ENCODE data around the gene SYNGR3. TPM values are rescaled to one million over a fixed set of nuclear protein-coding genes. Genes with fewer than 3 reads are reported as not detected.

The SYNGR3 gene
- polyA plus RNA-seq, 3 donors = 0.24 to 0.43 TPM; not detected in 1

DNA sequence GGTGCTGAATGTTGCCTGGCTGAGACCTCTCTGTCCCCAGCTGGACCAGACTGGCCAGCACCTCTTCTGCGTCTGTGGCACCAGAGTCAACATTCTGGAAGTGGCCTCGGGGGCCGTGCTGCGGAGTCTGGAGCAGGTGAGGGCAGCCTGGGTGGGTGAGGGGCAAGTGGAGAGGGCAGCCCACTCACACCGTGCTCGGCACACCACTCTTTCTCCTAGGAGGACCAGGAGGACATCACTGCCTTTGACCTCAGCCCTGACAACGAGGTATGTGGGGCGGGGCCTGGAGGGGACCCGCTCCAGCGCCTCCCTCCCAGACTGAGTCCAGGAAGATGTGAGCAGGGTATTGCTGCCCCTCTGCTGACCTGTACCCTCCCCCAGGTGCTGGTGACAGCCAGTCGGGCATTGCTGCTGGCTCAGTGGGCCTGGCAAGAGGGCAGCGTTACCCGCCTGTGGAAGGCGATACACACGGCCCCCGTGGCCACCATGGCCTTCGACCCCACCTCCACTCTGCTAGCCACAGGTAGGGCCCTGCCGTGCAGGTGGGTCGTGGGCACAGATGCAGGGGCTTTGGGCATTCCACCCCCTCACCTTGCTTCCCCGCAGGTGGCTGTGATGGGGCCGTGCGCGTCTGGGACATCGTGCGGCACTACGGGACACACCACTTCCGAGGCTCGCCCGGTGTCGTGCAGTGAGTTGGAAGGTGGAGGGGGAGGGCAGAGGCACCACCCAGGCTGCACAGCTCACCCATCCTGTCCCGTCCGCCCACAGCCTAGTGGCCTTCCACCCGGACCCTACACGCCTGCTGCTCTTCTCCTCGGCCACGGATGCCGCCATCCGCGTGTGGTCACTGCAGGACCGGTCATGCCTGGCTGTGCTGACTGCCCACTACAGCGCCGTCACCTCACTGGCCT, 15.4 kb upstream of the SYNGR3 start:
- no peak overlapping the region for H3K27ac ChIP-seq (ENCODE audit: low read depth, low read length)
- 94 to 96% (median 94%) methylated on average over 40 to 42 of the region's 42 CpGs for whole genome bisulfite sequencing, 3 donors

DNA sequence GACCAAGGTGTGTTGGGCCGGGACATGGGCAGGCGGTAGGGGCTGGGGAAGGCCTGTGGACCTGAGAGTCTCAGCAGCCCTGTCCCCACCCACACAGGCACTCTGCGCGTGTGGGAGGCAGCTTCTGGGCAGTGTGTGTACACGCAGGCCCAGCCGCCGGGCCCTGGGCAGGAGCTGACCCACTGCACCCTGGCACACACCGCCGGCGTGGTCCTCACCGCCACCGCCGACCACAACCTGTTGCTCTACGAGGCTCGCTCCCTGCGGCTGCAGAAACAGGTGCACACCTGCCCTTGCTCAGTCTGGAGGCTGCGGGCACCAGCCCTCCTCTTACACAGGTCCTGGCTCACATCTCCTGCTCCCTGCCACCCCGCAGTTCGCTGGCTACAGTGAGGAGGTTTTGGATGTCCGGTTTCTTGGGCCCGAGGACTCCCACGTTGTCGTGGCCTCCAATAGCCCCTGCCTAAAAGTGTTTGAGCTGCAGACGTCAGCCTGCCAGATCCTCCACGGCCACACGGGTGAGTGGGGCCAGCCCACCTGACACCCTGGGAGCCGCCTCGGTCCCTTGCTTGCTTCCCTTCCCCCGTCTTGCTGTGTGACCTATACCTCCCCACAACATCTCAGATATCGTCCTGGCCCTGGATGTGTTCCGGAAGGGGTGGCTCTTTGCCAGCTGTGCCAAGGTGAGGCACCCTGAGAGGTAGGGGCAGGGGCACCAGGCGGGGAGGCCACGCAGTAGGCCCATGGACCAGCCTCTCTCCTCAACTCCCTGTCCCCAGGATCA, 14.1 kb upstream of the SYNGR3 start:
- no peak overlapping the region for H3K27ac ChIP-seq (ENCODE audit: low read depth, low read length)
- 93 to 96% (median 94%) methylated on average over 32 to 33 of the region's 33 CpGs for WGBS, 3 donors

DNA sequence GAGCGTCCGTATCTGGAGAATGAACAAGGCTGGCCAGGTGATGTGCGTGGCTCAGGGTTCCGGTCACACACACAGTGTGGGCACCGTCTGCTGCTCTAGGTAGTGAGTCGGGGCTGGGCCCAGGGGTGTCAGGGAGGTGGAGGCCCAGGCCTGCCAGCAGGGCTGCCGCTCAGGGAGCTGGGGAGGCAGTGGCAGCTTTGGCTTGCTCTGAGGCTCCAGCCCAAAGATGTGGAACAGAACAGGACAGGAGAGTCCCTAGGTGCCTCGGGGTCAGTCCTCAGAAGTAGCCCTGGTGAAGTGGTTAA, 13.6 kb upstream of the SYNGR3 start:
- H3K27ac ChIP-seq (ENCODE audit: low read depth, low read length) = no peak overlapping the region
- WGBS, 3 donors = 94 to 97% (median 95%) methylated on average over 8 of the region's 8 CpGs

DNA sequence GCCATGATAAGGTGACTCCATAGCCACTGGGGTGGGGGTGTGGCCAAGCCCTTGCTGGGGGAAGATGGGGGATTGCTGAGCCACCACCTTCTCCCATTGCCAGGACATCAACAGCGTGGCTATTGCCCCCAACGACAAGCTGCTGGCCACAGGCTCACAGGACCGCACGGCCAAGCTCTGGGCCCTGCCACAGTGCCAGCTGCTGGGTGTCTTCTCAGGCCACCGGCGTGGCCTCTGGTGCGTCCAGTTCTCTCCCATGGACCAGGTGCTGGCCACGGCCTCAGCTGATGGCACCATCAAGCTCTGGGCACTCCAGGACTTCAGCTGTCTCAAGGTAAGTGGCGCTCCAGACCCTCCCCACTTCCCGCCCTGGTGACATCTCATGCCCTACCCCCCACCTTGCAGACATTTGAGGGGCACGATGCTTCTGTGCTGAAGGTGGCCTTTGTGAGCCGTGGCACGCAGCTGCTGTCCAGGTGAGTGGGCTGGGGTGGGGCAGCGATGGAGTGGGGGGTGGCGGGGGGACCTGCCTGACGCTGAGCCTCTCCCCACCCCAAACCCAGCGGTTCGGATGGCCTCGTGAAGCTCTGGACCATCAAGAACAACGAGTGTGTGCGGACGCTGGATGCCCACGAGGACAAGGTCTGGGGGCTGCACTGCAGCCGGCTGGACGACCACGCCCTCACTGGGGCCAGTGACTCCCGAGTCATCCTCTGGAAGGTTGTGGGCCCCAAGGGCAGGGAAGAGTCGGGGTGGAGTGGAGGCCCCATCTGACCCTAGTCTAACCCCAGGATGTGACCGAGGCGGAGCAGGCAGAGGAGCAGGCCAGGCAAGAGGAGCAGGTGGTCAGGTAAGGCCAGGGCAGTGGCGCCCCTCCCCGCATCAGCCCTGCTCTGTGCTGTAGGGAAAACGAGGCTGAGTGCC, 12.6 kb upstream of the SYNGR3 start:
- WGBS, 3 donors = 92 to 94% (median 93%) methylated on average over 33 of the region's 33 CpGs

DNA sequence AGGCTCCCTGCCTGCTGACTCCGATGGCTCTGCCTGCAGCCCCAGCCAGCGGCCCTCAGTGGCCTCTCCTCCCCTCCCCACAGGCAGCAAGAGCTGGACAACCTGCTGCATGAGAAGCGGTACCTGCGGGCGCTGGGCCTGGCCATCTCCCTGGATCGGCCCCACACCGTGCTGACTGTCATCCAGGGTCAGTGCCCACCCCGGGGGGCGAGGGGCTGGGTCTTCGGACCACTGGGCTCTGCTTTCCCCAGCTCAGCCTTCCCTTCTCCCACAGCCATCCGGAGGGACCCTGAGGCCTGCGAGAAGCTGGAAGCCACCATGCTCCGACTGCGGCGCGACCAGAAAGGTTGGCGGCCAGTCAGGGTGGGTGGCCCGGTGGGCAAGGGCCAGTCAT, 11.9 kb upstream of the SYNGR3 start:
- WGBS, 3 donors = 96 to 98% (median 96%) methylated on average over 14 to 18 of the region's 18 CpGs
- H3K27ac ChIP-seq (ENCODE audit: low read depth, low read length) = no peak overlapping the region

More for the DNA sequence above, 12.6 kb upstream of the SYNGR3 start:
- H3K27ac ChIP-seq (ENCODE audit: low read depth, low read length) = no peak overlapping the region

DNA sequence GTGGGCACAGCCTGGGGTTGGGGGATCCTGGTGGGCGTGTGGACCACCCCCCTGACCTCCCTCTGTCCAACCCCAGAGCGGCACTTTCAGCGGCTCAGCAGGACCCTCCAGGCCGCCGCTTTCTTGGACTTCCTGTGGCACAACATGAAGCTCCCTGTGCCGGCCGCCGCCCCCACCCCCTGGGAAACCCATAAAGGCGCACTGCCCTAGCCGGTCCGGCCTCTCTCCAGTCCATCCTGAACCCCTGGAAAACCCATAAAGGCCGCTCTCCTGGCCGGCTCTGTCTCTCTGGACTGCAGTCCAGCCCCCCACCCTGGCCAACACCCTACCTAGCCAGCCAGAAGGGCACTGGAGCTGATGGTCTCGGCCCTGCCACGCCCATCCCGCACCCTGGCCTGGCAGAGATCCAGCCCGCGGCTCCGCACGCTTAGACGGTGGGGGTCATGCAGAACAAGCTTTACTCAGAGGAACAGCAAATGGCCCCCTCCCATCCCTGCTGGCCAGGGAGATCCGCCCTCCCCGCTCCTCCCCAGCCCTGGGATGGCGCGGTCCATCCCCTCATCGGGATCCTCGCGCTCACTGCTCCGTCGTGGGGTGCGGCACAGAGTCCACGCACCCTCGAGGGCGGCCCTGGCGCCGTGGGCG, 11.2 kb upstream of the SYNGR3 start:
- H3K27ac ChIP-seq (ENCODE audit: low read depth, low read length) = no peak overlapping the region
- WGBS, 3 donors = 74 to 83% (median 79%) methylated on average over 32 to 37 of the region's 37 CpGs

DNA sequence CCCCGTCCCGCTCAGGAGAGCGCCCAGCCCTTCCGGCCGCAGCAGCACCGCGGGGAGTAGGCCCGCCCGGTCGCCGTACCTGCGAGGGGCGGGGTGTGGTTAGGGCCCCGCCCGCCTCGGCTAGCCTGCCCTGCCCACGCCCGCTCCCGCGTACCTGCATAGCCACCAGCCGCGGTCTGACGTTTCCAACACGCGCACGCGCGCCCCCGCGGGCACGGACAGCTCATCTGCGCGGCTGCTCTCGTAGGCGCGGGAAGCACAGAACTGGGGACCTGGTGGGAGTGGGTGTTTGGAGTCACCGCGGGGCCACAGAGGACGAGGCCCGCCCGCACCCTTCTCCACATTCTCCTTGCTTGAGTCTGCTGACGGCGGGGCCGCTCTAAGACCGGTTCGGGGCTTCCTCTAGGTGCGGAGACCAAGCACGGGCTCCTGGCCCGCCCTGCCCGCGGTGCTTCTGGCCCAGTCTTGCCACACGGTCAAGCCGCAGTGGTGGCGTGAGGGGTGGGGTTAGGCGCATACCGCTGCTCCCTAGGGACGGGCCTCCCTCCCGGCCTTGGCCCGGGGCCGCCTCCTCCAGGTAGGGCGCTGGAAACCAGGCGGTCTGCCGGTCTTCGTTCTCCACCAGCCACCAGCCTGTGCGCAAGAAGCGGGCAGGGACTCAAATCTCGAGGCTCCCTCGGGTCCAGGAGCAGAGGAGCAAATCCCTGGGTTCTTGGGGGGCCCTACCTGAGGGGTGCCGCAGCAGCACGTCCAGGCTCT, 10.3 kb upstream of the SYNGR3 start:
- WGBS, 3 donors = 27 to 31% (median 27%) methylated on average over 66 to 70 of the region's 70 CpGs
- no peak overlapping the region for H3K27ac ChIP-seq (ENCODE audit: low read depth, low read length)

DNA sequence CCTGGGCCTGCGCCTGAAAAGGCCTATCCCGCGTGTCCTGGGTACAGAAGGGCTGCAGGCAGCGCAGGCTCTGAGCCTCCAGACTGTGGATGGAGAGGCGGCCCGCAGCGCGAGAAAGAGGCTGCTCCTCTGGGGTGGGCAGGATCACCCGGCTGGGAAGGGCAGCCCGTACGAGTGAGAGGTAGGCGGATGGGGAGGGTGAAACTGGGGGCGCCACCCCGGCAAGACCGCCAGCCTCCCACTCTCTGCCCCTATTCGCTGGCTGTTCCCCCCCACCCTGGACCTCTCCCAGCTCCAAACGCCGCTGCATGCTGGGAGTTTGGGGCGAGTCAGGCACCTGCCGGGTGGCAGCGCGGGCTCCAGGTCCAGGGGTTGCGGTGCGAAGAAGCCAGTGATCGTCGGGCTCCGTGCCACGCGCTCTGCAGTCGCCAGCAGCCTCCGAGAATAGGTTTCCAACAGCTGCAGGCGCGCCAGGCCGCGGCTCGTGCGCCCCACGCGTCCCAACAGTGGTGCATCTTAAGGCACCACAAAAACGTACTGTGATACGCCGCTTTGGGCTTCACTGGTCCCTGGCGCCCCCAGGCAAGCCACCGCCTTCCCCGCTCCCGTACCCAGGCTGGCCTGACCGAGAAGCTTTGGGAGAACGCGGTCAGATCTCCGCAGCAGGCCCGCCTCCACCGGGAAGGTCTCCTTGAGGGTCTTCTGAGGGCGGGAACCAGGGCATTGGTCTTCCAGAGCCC, 9.6 kb upstream of the SYNGR3 start:
- no peak overlapping the region for H3K27ac ChIP-seq (ENCODE audit: low read depth, low read length)
- 5 to 22% (median 6%) methylated on average over 51 to 53 of the region's 53 CpGs for WGBS, 3 donors

DNA sequence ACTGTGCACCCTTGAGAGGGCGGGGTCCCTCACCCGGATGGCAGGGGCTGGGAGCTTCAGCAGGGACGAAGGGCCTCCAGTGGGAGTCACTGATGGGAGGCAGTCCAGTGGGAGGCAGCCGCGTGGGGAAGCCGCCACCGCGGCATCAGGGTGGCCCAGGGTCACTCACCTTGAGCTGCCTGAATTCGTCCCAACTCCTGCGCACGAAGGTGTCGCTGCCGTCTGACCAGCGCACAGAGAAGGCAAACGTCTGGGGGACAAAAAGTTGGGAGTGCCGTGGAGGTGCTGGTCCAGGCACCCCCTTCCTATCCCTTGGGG, 9.0 kb upstream of the SYNGR3 start:
- 21 to 31% (median 22%) methylated on average over 16 of the region's 16 CpGs for WGBS, 3 donors
- no peak overlapping the region for H3K27ac ChIP-seq (ENCODE audit: low read depth, low read length)

DNA sequence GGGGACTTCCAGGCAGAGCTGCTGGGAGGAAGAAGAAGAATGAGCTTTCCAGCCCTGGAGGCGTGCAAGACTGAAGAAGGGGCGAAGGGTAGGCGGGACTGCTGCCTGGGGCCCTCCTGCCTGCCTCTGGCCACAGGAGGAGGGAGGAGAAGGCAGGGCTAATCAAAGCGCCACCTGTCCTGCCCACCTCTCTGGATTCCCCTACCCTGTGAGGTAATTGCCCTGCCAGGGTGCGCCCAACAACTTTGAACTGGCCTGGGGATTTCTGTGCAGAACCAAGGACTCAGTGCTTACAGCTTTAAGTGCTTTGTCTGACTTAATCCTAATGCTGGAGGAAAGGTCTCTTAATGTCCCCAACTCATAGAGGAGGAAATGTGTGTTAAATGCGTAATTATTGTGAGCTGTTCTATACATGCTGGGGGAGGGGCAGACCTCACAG, 8.4 kb upstream of the SYNGR3 start, which contains the start of gene NOXO1:
NOXO1 (minus strand) TSS at position 72 of the 439 bp plus-strand sequence. CDS start 290 bp downstream, outside the sequence.
- no peak within 1 kb of the TSS for H3K27ac ChIP-seq (ENCODE audit: low read depth, low read length)
- WGBS, 3 donors = 33 to 57% (median 33%) methylated on average over 6 of the region's 6 CpGs

DNA sequence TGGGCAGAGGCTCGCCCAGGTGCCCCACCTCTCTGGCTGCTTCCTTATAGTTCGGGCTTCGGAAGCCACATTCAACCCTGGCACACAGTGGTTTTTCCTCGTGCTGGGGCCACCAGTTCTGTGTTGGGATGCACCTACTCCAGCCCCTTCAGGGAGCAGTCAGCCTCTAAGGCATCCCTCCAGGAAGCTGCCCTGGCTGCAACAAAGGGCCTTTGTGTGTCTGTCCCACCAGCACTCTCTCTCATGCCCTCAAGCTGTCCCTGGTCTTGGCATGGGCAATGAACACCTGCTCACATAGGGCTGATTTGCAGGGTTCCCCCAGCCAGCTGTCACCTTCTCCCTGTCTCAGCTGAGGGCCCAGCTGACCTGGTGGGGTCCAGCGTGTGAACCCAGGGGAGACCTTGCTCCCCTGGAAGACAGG, 7.7 kb upstream of the SYNGR3 start:
- no peak overlapping the region for H3K27ac ChIP-seq (ENCODE audit: low read depth, low read length)

DNA sequence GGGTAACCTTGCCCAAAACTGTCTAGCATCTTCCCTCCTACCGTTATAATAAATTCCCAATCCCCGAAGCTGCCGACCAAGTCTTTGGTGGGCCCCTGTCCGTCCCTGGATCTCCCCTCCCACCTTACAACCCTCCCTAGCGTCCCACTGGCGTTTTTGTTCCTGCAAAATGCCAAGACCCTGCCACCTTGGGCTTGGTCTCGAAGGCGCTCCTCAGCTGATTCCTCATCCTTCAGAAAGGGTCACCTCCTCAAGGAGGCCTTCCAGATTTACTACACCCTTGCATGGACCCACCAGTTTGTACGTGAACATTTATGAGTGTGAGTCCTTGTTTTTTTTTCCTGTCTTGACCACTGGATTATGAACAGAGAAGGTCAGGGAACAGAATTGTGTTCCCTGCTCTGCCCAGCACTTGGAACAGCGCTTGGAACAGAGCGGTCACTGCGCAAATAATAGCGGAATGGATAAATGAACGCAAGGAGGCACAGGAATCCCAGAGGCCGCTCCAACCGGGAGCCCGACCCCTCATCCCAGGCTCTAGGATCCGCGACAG, 6.7 kb upstream of the SYNGR3 start:
- H3K27ac ChIP-seq (ENCODE audit: low read depth, low read length) = no peak overlapping the region

More for the DNA sequence above, 7.7 kb upstream of the SYNGR3 start:
- 52 to 65% (median 53%) methylated on average over 5 of the region's 5 CpGs for WGBS, 3 donors

DNA sequence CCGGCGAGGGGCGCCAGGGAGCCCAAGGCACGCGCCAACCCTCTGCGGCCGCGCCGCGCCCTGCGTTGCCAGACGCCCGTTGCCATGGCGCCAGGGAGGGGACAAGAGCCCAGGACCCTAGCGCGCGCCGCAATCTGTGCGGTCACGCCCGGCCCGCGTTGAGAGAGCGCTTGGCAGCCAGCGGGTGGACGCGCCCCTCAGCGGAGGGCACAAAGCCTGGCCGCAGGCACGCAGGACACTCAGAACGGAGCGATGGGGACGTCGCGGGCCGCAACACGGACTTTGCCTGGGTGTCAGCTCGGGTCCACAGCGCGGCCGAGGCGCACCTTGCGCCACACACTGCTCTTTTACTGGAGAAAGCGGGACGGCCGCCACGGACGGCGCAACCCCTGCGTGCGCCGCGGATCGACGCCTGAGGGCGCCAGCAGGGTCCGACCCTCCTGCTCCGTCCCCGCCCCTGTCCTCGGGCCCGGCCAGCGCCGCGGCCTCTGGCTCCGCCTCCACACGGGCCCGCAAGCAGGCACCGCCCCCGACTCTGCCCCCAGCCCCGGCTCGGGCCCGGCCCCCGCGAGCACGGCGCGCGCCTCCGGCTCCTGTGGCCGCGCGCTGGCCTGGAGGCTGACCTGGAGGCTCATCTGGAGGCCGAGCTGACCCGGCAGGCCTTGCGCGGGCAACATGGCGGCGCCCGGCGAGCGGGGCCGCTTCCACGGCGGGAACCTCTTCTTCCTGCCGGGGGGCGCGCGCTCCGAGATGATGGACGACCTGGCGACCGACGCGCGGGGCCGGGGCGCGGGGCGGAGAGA, 6.0 kb upstream of the SYNGR3 start, which contains the start of gene GFER:
GFER (plus strand) TSS at position 650 of the 803 bp plus-strand sequence; CDS start at position 676, 26 bp downstream.
- no peak within 1 kb of the TSS for H3K27ac ChIP-seq (ENCODE audit: low read depth, low read length)
- 0% methylated on average over 81 to 109 of the region's 109 CpGs for WGBS, 3 donors

More for the DNA sequence above, 6.7 kb upstream of the SYNGR3 start:
- WGBS, 3 donors = 20 to 34% (median 24%) methylated on average over 19 of the region's 19 CpGs

DNA sequence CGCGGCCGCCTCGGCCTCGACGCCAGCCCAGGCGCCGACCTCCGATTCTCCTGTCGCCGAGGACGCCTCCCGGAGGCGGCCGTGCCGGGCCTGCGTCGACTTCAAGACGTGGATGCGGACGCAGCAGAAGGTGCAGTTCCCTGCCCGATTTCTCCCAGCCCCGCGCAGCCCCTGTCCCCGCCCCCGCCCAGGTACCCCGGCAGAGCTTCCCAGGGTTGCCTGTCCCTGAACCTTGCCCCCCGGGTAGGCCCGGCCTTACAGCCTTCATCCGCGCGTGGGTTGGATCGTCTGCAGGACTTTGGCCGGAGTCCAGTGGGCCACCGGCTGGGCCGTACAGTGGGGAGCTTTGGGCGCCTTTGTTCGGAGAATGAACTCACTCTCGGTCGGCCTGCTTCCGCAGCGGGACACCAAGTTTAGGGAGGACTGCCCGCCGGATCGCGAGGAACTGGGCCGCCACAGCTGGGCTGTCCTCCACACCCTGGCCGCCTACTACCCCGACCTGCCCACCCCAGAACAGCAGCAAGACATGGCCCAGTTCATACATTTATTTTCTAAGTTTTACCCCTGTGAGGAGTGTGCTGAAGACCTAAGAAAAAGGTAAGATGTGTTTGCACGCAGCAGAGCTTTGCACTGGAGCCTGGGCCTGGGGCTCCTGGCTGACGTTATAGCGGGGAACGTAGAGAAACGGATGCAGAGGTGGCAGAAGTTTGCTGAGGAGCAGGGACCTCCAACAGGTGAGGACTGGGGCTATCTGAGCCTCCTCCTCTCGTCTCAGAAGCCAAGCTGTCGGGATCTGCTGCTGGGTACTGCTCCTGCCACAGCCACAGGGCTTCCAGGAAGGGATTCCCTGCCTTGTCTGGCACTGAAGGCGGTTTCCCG, 5.2 kb upstream of the SYNGR3 start:
- 11 to 17% (median 13%) methylated on average over 40 to 58 of the region's 58 CpGs for WGBS, 3 donors
- H3K27ac ChIP-seq (ENCODE audit: low read depth, low read length) = no peak overlapping the region
